Islet precursor cell (in vitro differentiated cells): Measurements from ENCODE around the gene CCDC24.

Experiments
- DNase-seq: peaks from one replicate; pipeline ENCODE4 v3.0.0-alpha.2; 2018

The CCDC24 gene

GRCh38 chr1:43999455-43999854 lies 8.1 kb downstream of the CCDC24 start:
- DNase-seq: no peak

GRCh38 chr1:44000122-44000665 lies 8.8 kb downstream of the CCDC24 start:
- DNase-seq: no peak

- DNase-seq: no peak
These were observed 10.8 kb downstream of the CCDC24 start for GRCh38 chr1:44002165-44002564.

- no peak for DNase-seq
These were observed 11.3 kb downstream of the CCDC24 start for GRCh38 chr1:44002606-44003157.

- no peak for DNase-seq
These were observed 16.9 kb downstream of the CCDC24 start for GRCh38 chr1:44008259-44008658.

GRCh38 chr1:44010935-44011471 lies 19.6 kb downstream of the CCDC24 start:
- no peak for DNase-seq

GRCh38 chr1:44012404-44012803 lies 21.0 kb downstream of the CCDC24 start:
- no peak for DNase-seq

- no peak for DNase-seq
These were observed 21.7 kb downstream of the CCDC24 start for GRCh38 chr1:44012941-44013609.

GRCh38 chr1:44013949-44014348 lies 22.6 kb downstream of the CCDC24 start:
- DNase-seq: no peak

GRCh38 chr1:44014365-44015104 lies 23.1 kb downstream of the CCDC24 start:
- DNase-seq: no peak

GRCh38 chr1:44015206-44015605 lies 23.8 kb downstream of the CCDC24 start:
- no peak for DNase-seq

- no peak for DNase-seq
These were observed 24.9 kb downstream of the CCDC24 start for GRCh38 chr1:44016041-44016889.

GRCh38 chr1:44016890-44017400 lies 25.5 kb downstream of the CCDC24 start:
- no peak for DNase-seq

GRCh38 chr1:44019466-44019948 lies 28.1 kb downstream of the CCDC24 start:
- DNase-seq: no peak

- DNase-seq: no peak
These were observed 29.1 kb downstream of the CCDC24 start for GRCh38 chr1:44020464-44020863.

GRCh38 chr1:44021156-44021555 lies 29.8 kb downstream of the CCDC24 start:
- DNase-seq: no peak

GRCh38 chr1:44021581-44022321 lies 30.4 kb downstream of the CCDC24 start:
- DNase-seq: no peak

GRCh38 chr1:44024031-44024902 lies 32.9 kb downstream of the CCDC24 start:
- DNase-seq: no peak

GRCh38 chr1:44024903-44025525 lies 33.6 kb downstream of the CCDC24 start:
- DNase-seq: no peak

GRCh38 chr1:44025816-44026215 lies 34.4 kb downstream of the CCDC24 start:
- no peak for DNase-seq
